Measurements from ENCODE around the gene ABHD5. TPM values are rescaled to one million over a fixed set of nuclear protein-coding genes. Genes with fewer than 3 reads are reported as not detected.

ABHD5 gene
- total RNA-seq, 1 experiment from 2014 or later = 11.3 TPM

- TF ChIP-seq, protein P1, sequence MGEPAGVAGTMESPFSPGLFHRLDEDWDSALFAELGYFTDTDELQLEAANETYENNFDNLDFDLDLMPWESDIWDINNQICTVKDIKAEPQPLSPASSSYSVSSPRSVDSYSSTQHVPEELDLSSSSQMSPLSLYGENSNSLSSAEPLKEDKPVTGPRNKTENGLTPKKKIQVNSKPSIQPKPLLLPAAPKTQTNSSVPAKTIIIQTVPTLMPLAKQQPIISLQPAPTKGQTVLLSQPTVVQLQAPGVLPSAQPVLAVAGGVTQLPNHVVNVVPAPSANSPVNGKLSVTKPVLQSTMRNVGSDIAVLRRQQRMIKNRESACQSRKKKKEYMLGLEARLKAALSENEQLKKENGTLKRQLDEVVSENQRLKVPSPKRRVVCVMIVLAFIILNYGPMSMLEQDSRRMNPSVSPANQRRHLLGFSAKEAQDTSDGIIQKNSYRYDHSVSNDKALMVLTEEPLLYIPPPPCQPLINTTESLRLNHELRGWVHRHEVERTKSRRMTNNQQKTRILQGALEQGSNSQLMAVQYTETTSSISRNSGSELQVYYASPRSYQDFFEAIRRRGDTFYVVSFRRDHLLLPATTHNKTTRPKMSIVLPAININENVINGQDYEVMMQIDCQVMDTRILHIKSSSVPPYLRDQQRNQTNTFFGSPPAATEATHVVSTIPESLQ (CRISPR knock-in tag; IDR thresholded peaks at IDR 0.05) = no peak
- no peak for TF ChIP-seq ZNF281 (CRISPR knock-in tag; IDR thresholded peaks at IDR 0.05)
These were observed 79.8 kb downstream of the ABHD5 start (continued) for GRCh38 chr3:43770426-43771103.

DNA sequence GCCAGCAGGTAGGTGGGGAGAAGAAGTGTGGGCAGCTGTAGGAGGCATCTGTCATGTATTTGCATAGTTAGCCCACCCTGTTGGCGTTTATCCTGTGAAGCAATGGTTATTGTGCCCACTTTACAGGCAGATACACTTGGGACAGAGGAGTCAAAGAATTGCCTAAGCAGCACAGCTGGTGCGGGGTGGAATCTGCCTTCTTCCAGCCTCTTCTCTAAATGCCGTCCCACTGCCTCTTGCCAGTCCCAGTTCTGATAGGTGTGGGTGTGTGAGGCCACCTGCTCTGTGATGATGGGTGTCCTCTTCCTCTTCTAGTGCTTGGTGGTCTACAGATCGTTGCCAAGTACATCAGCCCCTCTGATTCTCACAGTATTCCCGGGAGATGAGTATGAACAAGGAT, 80.9 kb downstream of the ABHD5 start:
- POLR2A ChIA-PET = no interaction called here
- Mint-ChIP-seq H3K4me1 (peaks cover 12% of the 10 kb centered on the region), H3K27ac (no peak overlapping the region), H3K27me3 (ENCODE audit: low read depth) (peaks cover 5% of the 10 kb centered on the region), H3K4me3 (no peak overlapping the region), H3K36me3 (no peaks in the 10 kb centered on the region), H3K9me3 (no peaks in the 10 kb centered on the region)
- ATAC-seq (no peak), DNase-seq (ENCODE audit: low spot score) (no peak)
- TF ChIP-seq FOXP1 (CRISPR knock-in tag; IDR thresholded peaks at IDR 0.05; ENCODE audit: borderline replicate concordance) (no peak), NR2C2 (CRISPR knock-in tag; IDR thresholded peaks at IDR 0.05) (no peak), STAT6 (CRISPR knock-in tag; conservative IDR thresholded peaks at IDR 0.05; ENCODE audit: low read depth) (no peak), JAZF1 (CRISPR knock-in tag; IDR thresholded peaks at IDR 0.05) (no peak), HMGA2 (CRISPR knock-in tag; IDR thresholded peaks at IDR 0.05) (no peak), GRHL2 (CRISPR knock-in tag; IDR thresholded peaks at IDR 0.05; ENCODE audit: insufficient replicate concordance, severe bottlenecking) (no peak), ZNF671 (CRISPR knock-in tag; IDR thresholded peaks at IDR 0.05) (no peak), SMAD3 (CRISPR knock-in tag; IDR thresholded peaks at IDR 0.05; ENCODE audit: borderline replicate concordance) (no peak), FOXJ3 (CRISPR knock-in tag; IDR thresholded peaks at IDR 0.05; ENCODE audit: borderline replicate concordance) (no peak), ZNF317 (CRISPR knock-in tag; IDR thresholded peaks at IDR 0.05; ENCODE audit: borderline replicate concordance, low read depth) (no peak), ZBTB21 (CRISPR knock-in tag; IDR thresholded peaks at IDR 0.05; ENCODE audit: borderline replicate concordance) (no peak), TP53 (CRISPR knock-in tag; IDR thresholded peaks at IDR 0.05) (no peak), SOX15 (CRISPR knock-in tag; IDR thresholded peaks at IDR 0.05) (no peak), ZNF121 (CRISPR knock-in tag; IDR thresholded peaks at IDR 0.05) (no peak)
- TF ChIP-seq, protein P2, sequence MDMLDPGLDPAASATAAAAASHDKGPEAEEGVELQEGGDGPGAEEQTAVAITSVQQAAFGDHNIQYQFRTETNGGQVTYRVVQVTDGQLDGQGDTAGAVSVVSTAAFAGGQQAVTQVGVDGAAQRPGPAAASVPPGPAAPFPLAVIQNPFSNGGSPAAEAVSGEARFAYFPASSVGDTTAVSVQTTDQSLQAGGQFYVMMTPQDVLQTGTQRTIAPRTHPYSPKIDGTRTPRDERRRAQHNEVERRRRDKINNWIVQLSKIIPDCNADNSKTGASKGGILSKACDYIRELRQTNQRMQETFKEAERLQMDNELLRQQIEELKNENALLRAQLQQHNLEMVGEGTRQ (CRISPR knock-in tag; IDR thresholded peaks at IDR 0.05) = no peak
- TF ChIP-seq, protein P3, sequence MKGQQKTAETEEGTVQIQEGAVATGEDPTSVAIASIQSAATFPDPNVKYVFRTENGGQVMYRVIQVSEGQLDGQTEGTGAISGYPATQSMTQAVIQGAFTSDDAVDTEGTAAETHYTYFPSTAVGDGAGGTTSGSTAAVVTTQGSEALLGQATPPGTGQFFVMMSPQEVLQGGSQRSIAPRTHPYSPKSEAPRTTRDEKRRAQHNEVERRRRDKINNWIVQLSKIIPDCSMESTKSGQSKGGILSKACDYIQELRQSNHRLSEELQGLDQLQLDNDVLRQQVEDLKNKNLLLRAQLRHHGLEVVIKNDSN (CRISPR knock-in tag; IDR thresholded peaks at IDR 0.05) = no peak
- TF ChIP-seq, protein P4, sequence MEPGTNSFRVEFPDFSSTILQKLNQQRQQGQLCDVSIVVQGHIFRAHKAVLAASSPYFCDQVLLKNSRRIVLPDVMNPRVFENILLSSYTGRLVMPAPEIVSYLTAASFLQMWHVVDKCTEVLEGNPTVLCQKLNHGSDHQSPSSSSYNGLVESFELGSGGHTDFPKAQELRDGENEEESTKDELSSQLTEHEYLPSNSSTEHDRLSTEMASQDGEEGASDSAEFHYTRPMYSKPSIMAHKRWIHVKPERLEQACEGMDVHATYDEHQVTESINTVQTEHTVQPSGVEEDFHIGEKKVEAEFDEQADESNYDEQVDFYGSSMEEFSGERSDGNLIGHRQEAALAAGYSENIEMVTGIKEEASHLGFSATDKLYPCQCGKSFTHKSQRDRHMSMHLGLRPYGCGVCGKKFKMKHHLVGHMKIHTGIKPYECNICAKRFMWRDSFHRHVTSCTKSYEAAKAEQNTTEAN (CRISPR knock-in tag; IDR thresholded peaks at IDR 0.05) = no peak
- TF ChIP-seq, protein P5, sequence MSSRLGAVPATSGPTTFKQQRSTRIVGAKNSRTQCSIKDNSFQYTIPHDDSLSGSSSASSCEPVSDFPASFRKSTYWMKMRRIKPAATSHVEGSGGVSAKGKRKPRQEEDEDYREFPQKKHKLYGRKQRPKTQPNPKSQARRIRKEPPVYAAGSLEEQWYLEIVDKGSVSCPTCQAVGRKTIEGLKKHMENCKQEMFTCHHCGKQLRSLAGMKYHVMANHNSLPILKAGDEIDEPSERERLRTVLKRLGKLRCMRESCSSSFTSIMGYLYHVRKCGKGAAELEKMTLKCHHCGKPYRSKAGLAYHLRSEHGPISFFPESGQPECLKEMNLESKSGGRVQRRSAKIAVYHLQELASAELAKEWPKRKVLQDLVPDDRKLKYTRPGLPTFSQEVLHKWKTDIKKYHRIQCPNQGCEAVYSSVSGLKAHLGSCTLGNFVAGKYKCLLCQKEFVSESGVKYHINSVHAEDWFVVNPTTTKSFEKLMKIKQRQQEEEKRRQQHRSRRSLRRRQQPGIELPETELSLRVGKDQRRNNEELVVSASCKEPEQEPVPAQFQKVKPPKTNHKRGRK (CRISPR knock-in tag; IDR thresholded peaks at IDR 0.05; ENCODE audit: borderline replicate concordance) = no peak
- CTCF ChIA-PET = no interaction called here
